ENCODE data around the gene SLC22A23.
"Not testable (repeated sequence)": the region's sequence is repeated elsewhere in the genome, so short reads cannot be mapped to it uniquely, and the experiment has no call there.

The SLC22A23 gene

DNA sequence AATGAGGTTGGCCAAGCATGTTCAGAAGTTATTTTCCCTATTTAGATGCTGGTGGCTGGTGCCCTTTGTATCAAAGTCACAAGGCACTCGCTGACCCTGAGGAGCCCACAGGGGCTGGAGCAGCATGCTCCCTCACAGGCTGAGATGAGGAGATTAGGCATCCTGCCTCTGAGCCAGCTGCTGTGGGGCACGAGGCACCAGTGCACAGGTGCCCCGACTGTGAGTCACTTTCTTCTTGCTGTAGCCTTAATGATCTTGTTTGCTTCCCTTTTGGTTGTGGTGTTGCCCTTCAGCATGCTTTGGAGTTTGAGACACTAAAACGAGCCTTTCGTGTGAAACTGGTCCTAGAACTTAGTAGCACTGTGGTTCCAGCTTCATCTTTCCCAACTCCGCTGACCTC lies 193.8 kb downstream of the SLC22A23 start:
- DNase-seq (ENCODE audit: low read depth) = no peak

- no peak for DNase-seq (ENCODE audit: low read depth)
Observed at GRCh38 chr6:3261921-3262320, 194.9 kb downstream of the SLC22A23 start.

- no peak for DNase-seq (ENCODE audit: low read depth)
Observed at GRCh38 chr6:3261518-3261820, 195.4 kb downstream of the SLC22A23 start.

- DNase-seq (ENCODE audit: low read depth) = no peak
Observed at GRCh38 chr6:3260772-3261517, 195.9 kb downstream of the SLC22A23 start.

DNA sequence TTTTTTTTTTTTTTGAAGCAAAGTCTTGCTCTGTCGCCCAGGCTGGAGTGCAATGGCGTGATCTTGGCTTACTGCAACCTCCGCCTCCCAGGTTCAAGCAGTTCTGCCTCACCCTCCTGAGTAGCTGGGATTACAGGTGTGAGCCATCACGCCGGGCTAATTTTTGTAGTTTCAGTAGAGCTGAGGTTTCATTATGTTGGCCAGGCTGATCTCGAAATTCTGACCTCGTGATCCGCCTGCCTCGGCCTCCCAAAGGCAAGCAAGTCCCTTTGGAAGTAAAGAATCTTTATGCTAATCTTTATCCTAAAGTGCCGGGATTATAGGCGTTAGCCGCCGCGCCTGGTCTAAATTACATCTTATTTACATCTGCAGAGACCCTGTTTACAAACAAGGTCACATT lies 196.6 kb downstream of the SLC22A23 start:
- DNase-seq (ENCODE audit: low read depth) = no peak

GRCh38 chr6:3259491-3259958 lies 197.3 kb downstream of the SLC22A23 start:
- no peak for DNase-seq (ENCODE audit: low read depth)

DNA sequence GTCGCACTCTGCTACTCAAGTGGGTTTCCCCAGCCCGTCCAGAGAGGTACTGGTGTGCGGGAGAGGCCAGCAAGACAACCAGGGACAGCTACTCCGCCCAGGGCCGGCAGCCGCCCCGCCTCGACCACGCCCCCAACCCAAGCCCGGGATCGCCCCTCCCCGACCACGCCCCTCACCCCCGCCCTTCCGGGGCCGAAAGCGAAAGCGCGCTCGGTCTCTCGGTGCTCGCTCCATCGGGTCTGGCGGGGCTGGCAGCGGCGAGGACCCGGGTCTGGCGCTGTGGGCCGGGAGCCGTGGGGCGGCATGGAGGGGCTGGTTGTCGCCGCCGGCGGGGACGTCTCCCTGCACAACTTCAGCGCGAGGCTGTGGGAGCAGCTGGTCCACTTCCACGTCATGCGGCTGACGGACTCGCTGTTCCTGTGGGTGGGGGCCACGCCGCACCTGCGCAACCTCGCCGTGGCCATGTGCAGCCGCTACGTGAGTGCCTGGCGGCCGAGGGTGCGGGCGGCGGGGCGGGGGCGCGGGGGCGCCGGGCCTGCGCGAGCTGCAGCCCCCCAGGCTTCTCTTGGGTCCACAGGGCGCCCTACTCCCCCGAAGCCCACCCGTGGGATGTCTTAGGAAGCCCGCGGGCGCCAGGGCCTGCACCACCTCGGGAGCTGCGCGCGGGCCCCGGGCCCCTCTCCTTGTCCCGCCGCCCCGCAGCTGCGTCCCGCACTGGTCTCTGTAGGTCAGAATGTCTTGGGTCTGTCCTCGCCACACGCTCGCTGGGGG lies 197.9 kb downstream of the SLC22A23 start, which contains the start of gene PSMG4:
PSMG4 (plus strand) TSS at position 228 of the 771 bp plus-strand sequence; CDS start at position 304, 76 bp downstream.
- peak; percentile 50 for DNase-seq (ENCODE audit: low read depth)

- DNase-seq (ENCODE audit: low read depth) = no peak
Observed at GRCh38 chr6:3258201-3258600, 198.6 kb downstream of the SLC22A23 start.

DNA sequence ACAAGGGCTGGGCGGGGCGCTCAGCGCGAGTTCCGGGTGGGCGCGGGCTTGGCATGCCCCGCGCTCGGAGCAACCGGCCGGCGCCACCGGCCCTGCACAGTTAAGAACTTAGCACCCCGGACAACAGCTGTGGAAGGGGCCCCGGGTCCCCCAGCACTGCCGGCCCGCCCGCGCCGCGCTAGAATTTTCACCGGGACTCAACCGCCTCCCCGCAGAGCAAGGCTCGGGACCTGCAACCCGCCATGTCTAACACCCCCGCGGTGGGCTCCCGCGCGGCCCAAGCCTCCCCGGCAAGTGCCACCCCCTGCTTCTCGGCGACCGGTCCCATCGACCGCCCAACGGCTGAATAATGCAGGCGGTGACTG lies 203.3 kb downstream of the SLC22A23 start:
- DNase-seq (ENCODE audit: low read depth) = no peak

GRCh38 chr6:3252861-3253596 lies 203.8 kb downstream of the SLC22A23 start:
- no peak for DNase-seq (ENCODE audit: low read depth)

DNA sequence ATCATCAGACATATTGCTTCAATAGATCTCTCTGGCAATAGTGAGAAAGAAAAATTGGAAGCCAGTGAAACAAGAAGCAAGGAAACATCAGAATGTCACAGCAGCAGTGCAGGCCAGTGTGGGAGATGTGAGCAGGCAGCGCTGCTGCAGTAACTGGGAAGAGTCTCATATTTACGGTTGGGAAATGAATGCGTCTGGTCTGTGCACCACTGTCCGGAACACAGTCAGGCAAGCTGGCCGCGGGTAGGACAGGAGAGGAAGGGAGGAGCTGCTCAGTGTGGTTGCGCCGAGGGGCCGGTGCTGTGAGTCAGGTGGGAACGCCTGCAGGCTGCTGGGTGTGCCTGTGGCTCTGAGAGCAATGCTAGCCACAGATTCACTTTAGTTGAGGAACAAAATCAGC lies 204.5 kb downstream of the SLC22A23 start:
- no peak for DNase-seq (ENCODE audit: low read depth)

DNA sequence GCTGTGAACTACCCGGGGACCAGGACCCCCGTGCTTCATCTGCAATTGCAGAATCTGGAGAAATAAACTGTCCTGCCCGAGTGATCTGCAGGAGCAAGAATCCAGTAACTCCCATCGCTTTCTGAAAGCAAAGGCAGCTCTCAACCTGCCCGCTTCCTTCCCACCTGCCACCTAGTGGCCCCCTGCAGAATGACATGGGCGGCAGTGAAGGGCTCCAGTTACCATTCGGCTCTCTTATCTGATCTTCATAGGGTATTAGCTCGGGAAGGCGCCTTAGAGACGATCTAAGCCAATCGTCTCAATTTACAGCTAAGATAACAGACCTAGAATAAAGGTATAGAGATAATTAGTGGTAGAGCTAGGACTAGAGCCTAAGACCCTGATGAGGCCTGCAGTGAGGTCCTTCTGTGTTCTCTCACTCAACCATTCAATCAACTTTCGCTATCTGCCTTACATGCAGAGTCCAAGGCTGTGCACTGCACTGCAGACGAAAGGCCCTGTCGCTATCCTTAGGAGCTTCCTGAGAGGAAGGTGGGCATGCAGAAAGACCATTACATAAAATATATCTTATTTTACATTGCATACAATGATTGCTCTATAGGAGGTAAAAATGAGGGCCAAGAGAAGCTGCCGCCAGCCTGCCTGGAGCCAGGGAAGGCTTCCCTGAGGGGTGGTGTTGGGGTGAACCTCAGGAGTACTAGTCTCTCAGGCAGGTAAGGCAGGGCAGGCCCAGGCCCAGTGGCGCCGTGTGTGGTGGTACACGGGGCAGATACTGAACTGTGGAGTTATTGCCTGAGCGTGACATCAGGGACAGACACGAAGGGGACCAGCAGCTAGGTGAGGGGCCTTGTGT lies 205.2 kb downstream of the SLC22A23 start:
- DNase-seq (ENCODE audit: low read depth) = no peak

- no peak for DNase-seq (ENCODE audit: low read depth)
Observed at GRCh38 chr6:3250231-3250675, 206.6 kb downstream of the SLC22A23 start.

GRCh38 chr6:3249821-3250220 lies 207.0 kb downstream of the SLC22A23 start:
- no peak for DNase-seq (ENCODE audit: low read depth)

GRCh38 chr6:3247255-3248146 lies 209.3 kb downstream of the SLC22A23 start:
- DNase-seq (ENCODE audit: low read depth) = peak; percentile 96

- no peak for DNase-seq (ENCODE audit: low read depth)
Observed at GRCh38 chr6:3245216-3245615, 211.6 kb downstream of the SLC22A23 start.

DNA sequence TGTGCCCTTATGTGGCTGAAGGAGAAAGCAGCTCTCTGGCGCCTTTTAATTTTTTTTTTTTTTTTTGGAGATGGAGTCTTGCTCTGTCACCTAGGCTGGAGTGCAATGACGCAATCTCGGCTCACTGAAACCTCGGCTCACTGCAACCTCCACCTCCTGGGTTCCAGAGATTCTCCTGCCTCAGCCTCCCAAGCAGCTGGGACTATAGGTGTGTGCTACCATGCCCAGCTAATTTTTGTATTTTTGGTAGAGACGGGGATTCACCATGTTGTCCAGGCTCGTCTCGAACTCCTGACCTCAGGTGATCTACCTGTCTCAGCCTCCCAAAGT lies 212.1 kb downstream of the SLC22A23 start:
- not testable (repeated sequence) for DNase-seq (ENCODE audit: low read depth)

GRCh38 chr6:3244003-3244831 lies 212.6 kb downstream of the SLC22A23 start:
- DNase-seq (ENCODE audit: low read depth) = no peak

DNA sequence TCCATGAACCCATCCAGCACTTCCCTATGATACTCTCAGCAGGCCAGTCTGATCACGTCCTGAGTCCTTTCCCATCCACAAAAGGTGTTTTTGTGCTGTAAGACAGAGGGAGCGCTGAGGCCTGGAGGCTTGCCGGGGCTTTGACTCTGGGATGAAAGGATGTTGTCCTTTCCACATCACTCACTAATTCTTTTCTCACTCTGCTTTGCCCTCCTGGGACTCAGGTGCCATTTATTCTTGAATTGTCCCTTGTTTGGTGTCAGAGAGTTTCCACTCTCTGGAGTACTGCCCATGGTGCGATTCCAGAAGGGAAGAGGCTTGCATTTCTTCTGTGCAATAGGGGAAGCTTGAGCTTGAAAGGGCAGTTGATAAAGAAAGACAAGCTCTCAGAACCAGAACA lies 214.1 kb downstream of the SLC22A23 start:
- DNase-seq (ENCODE audit: low read depth) = no peak

- not testable (repeated sequence) for DNase-seq (ENCODE audit: low read depth)
Observed at GRCh38 chr6:3241745-3242144, 215.1 kb downstream of the SLC22A23 start.

Data from non-pigmented ciliary epithelial cell (primary cell).